RPMI7951 (cell line): ENCODE results near the gene CDC42BPG. TPM values are rescaled to one million over a fixed set of nuclear protein-coding genes. Genes with fewer than 3 reads are reported as not detected.

Experiments
- DNase-seq: peaks from one replicate; pipeline ENCODE4 v3.0.0-alpha.2; 2012; ENCODE audit warnings: low read depth
- total RNA-seq: library from RNA; depleted of rRNA; stranded (reverse); fragments of >200 nt; shearing (Covaris generic); gene quantifications from 2 replicates; pipeline ENCODE4 v1.2.3, GENCODE V29; 2014

CDC42BPG gene
- total RNA-seq, 1 experiment from 2014 or later = not detected

DNA sequence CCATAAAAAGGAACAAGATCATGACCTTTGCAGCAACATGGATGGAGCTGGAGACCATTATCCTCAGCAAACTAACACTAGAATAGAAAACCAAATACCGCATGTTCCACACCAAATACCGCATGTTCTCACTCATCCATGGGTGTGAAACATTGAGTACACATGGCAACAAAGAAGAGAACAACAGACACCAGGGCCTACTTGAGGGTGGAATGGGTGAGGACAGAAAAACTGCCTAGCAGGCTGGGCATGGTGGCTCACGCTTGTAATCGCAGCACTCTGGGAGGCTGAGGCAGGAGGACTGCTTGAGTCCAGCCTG is 21.7 kb upstream of the CDC42BPG start:
- DNase-seq = no peak

DNA sequence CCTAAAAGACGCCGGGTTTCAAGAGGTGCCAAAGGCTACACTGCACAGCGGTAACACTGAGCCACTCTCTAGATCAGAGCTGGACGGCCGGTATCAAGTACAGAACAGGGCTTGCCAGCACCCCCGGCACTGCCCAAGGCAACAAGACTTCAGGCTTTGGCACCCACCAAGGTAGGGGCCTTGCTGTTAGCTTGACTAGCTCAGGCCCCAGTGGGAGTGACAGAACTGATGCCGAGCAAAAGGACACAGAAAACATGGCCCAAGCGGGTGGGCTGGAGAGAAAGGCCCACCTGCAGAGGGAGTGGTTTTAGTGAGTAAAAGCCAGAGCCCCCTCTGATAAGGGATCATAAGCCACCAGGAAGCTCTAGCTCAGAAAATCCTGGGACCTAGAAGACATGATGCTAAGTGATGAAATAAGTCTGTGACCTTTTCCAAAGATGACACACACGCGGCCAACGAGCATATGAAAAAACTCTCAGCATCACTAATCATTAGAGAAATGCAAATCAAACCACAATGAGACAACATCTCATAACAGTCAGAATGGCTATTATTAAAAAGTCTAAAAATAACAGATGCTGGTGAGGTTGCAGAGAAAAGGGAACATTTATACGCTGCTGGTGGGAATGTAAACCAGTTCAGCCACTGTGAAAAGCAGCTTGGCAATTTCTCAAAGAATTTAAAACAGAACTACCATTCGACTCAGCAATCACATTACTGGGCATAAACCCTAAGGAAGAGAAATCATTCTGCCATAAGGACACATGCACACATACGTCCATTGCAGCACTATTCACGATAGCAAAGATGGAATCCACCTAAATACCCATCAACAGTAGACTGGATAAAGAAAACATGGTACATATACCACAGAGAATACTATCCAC is 21.1 kb upstream of the CDC42BPG start:
- DNase-seq = peak; percentile 56

DNA sequence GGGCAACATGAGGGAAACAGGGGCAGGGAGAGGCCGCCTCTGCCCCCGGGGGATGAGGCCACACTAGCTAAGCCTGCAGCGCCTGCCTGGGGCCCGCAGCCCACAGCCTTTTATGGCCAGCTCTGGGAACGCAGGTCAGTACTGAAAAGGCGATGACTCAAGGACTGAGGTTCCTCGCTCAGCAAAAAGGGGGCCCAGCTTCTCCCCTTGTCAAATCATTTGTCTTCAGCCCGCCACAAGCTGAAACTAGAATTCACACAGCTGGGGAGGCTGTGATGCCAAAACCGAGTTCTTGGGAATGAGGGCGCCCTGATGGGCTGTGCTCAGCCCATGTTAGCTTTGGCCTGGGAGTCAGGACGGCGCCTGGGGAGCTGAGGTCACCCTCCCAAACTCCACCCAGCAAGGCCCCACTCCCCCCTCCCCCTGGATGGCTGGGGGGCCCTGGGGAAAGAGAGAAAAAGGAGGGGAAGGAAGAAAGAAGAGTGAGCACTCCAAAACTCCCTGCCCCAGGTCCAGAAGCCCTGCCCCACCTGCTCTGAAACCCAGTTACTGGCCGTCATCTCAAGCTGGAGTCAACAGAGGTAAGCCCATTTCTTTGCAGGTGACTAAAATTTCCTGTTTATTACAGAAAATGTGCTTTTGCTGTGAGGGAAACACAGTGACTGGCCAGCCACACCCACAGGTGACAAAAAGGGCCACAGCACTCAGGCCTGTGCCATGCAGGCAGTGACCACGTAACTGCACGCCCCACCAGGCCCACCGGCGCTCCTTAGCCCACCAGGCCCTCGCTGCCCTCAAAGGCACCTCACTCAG is 20.2 kb upstream of the CDC42BPG start:
- DNase-seq = peak; percentile 96

DNA sequence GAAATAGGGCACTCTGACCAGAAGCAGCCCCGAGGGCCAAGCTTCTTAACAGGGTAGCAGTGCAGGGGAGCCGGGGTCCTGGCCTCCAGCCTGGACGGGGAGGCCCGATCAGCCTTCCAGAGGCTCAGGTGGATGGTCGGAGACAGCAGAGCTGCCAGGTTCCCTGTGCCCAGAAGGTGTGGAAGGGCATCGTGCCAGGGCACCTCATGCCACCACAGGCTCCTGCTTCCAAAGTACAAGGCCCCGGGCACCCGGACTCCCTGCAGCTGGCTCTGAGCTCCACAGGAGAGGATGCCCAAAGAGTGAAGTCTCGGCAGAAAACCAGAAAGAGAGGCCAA is 19.7 kb upstream of the CDC42BPG start:
- no peak for DNase-seq

DNA sequence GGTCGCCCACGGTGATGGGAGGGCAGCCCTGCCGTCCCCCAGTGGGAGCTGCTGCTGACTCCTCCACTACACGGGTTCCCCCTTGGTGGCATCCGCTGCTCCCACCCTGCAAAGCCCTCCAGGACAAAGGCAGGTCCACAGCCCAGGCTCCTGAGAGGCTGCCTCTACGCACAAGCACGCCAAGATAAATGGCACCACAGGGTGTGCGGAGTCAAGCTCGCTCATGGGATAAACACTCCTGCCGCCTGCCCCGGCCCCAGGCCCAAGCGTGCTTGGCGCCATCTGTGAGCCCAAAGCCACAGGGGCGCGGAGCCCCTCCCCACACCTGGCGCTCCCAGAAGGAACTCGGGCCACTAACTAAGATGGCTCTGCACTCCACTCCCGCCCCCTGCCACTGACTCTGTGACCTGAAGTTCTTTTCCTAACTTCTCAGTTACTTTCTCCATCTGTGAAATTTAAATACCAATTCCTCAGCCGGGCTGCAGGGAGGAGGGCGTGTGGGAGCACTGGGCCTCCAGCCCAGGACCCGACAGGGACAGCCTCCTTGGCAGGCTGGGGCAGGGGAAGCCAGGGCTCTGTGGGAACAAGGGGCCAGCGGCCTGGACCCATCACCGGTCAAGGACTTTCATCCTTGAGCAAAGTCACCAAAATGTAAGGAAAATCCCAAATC is 19.1 kb upstream of the CDC42BPG start:
- no peak for DNase-seq

DNA sequence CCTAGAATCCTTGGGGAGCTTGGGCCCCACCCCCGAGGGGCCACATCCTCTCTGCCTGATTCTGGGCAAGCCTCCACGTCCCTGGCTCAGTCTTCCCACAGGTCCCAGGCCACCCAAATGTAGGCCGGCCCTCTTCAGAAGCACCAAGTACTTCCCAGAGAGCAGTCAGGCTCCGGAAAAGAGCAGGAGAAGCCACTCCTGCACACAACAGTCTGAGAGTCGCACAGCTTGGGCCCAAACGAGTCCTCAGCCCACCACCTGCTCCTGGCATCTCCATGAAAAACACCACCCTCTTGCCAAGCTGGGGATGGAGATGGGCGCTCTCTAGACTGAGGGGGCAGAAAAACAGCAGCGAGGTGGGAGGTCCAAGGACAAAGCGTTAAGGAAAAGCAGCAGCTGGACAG is 18.5 kb upstream of the CDC42BPG start:
- DNase-seq = no peak

DNA sequence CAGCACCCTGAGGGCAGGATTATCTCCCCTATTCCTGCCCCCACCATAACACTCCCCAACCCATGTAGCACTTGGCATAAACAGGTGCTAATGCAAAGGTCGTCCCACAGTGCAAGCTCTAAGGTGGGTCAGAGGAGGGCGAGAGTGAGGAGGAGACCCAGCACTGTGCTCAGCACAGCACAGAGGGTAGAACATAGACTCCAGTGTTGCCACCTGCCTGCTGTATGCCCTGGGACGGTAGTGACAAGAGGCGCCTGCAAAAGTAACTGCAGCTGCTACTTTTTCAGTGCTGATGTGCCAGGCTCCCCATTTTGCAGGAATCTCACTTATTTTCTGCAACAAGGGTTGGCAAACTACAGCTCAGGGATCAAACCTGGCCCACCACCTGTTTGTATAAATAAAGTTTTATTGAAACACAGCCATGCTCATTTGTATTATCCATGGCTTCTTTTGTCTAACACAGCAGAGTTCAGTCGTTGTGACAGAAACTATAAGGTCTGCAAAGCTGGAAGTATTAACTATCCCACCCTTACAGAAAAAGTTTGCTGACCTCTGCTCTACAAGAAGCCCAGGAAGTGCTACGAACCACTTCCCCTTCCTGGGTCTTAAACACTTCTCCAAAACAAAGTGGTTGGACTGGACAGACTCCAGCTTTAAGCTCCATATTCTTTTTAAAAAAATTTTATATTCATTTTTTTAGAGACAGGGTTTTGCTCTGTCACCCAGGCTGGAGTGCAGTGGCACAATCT is 16.9 kb upstream of the CDC42BPG start:
- DNase-seq = no peak

DNA sequence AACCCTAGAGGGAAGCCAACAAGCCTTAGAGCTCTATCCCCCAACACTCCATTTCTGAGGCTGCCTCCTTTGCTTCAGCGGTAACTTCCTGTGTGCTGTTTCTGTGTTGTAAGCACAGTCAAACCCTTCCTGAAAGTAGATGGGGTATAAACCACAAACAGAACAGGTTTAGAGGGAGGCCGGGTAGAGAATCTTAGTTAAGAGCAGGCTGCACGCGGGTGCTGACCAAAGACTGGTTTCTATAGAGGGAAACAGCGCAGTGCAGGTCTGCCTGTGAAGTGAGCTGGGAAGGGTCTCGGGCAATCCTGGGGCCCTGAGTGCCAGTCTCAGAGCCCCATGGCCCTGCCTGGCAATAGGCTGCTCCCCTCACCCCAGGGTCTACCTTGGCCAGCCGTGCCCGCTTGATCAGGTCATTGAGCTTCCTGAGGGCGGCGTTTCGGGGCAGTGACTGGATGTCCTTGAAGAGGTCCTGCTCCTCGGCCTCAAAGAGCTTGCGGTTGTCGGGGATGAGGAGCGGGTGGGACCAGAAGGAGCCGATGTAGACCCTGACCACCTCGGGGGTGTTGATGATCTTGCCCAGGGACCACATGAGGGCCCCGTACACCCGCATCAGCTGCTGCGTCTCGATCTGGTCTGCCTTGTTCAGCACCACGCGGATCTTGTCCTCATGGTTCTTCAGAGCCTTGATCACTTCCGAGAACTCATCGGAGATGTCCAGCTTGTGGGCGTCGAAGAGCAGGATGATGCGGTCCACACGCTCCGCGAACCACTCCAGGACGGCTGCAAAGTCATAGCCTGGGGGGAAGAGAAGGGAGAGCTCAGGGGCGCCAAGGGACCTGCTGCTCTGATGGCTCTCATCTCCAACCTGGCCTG is 15.3 kb upstream of the CDC42BPG start:
- no peak for DNase-seq

DNA sequence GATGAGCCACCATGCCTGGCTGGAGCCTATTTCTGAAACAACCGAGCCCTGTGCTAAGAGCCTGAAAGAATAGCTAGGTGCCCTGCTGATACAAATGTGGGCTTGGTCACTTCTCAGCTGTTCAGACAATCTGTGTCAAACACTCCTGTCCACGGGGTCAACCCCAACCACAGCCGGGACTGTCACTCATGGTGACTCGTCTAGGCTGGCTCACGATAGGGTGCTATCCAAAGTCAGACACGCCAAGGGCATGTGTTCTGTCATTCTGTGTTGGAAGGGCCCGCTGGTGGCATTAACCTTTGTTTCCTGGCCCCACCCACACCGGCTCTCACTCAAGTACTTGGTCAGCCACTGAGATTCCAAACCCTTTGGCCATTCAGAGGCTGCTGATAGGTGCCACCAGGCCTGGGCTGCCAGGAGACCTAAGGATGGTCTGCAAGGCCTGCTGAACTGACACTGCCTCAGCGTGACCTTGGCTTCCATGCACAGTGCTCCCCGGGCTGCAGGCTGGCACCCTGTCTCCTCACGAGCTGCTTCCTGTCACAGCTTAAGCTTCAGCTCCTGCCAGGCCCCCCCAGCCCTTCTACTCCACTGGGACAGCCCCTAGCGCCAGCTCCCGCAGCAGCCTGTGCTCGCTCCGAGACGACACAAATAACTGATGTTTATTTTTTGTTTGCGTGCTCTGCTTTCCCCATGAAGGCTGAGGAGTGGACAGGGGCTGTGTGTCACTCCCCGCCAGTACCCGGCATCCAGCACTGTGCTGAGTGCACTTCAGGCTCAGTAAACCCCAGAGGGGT is 14.2 kb upstream of the CDC42BPG start:
- no peak for DNase-seq

DNA sequence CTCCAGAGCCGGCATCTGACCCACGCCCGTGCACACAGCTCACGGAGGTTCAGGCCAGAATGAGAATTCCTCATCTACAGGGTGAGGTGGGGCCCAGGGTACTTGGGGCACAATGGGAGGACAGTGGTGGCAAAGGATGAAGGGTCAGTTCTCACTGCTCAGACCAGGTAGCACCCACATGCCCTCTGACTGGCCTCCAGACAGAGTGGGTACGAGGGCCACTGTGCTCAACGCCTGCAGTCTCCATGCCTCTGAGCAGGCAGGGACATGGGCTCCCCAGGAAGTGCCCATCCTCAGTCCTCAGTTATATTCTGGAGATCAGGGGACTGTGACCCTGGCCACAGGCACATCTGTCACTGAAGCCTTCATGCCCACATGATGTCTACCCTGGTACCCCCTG is 13.0 kb upstream of the CDC42BPG start:
- DNase-seq = no peak

DNA sequence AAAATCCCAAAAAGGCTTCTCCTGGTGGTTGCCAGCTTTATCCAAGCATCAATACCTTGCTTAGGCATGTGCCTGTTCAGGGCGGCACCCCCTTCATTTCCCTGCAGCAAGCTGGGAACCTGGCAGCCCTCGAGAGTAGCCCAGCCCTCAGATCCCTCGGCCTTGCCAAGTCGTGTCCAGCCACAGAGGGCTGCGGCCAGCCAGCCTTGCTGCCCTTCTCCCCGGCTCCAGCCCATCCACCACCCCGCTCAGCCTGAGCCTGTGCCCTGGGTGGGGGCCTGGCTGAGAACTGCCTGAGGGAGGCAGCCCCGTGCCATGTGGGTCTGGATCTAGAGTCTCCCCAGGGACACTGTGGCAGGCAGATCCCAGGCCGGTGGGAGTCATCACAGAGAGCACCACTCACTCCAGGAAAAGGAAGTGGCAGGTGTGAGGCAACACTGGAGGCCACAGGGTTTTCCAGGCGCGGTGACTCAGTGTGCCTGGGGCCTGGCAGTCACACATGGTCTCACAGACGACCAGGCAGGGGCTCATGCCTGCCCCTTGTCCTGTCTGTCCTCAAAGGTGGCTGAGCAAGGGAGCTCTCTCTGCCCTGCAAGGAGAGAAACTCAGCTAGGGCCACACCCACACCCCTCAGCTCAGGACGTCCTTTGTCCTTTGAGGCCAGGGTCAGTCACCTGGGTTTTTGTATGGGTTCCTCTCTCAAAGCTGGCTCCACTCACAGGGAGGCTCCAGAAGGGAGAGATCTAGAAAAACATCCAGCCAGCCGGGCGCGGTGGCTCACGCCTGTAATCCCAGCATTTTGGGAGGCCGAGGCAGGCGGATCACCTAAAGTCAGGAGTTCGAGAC is 12.2 kb upstream of the CDC42BPG start:
- peak; percentile 98 for DNase-seq

DNA sequence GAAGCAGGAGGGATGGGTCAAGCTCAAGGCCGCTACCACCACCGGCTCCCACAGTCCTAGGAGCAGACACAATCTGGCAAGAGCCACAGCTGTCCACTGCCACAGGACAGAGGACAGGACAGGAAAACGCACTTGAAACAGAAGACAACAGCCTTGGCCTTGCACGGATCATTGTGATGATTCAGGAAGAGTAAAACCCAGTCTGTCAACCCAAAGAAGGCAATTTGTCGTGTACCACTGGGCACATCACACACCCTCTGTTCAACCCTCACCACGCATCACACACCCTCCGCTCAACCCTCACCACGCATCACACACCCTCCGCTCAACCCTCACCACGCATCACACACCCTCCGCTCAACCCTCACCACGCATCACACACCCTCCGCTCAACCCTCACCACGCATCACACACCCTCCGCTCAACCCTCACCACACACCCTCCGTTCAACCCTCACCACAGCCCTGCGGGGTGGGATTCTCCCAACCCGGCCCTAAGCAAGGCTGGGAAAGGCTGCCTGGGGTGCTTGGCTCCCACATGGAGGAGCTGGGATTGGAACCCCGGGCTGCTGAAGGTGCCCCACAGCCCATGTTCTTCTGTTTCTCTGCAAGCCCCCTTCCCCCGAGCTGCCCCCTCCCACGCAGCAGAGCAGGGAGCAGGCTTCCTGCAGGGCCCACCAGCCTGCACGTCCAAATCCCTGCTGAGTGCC is 11.3 kb upstream of the CDC42BPG start:
- no peak for DNase-seq

DNA sequence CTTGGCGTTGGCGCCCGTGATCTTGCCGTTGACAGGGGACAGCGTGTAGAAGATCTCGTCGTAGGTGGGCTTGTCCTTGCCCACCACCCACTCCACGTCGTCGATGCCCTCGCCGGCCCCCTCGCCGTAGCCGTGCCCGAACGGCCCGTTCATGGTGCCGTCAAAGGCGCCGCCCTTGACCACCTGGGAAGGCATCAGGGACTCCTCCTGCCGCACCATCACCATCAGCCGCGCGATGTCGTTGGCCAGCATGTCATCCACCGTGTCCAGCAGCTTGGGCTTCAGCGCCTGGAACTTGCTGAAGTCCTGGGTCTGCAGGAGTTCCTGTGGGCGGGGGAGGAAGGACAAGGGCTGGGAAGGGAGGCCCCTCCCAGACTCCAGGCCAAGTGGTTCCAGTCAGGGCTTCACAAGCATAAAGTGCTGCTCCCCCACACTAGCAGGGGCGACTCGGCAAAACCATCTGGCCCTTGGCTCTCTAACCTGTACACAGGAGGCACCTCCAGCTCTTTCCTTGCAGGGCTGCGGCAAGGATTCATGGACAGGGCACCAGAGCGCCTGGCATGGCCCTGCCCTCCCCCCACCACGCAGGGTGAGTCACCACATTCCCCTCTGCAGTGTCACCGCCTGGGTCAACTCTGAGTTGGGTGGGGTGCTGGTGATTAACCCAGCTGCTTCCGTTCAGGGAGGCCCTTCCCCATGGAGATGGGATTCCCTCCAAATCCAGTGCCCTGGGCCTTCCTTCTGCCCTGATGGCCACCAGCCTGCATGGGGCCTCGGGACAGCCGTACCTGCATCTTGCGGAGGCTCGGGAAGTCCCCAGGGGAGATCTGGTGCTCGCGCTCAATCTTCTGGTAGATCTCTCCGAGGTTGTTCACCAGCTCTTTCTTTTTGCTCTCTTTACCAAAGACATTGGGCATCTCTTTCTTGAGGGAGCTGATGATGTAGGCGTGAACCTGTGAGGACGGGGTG is 10.4 kb upstream of the CDC42BPG start:
- DNase-seq = peak; percentile 98

DNA sequence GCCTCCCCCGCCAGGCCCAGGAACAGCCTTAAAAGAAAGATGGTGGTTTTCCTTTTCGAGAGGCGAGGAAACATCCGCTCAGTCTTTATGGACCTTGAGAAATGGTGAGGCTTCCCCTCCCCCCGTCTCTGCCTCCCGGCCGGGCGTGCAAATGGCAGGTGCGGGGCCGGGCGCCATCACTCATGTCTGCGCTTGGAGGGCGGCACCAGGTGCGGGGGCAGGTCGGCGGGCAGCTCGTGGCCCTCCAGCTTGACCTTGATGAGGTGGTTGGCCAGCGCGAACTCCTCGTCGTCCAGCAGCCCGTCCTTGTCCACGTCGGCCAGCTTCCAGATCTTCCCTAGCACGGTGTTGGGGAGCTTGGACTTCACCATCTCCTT is 9.7 kb upstream of the CDC42BPG start:
- no peak for DNase-seq

DNA sequence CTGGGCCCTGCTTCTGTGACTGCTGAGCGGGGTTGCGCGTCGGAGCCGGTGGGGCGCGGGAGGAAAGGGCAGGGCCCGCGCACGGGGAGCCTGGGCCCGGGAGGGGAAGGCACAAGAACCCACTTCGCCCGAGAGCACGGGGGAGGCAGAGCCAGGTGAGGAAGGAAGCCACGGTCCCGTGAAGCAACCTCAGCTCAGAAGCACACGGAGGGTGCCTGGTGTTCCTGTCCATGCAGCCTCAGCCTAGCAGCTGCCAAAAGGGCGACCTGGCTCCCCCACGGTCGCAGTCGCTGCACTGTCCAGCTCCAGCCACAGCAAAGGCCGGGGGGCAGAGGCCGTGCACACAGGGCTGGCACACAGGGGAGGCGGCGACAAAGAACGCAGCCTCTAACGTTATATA is 9.3 kb upstream of the CDC42BPG start:
- no peak for DNase-seq

DNA sequence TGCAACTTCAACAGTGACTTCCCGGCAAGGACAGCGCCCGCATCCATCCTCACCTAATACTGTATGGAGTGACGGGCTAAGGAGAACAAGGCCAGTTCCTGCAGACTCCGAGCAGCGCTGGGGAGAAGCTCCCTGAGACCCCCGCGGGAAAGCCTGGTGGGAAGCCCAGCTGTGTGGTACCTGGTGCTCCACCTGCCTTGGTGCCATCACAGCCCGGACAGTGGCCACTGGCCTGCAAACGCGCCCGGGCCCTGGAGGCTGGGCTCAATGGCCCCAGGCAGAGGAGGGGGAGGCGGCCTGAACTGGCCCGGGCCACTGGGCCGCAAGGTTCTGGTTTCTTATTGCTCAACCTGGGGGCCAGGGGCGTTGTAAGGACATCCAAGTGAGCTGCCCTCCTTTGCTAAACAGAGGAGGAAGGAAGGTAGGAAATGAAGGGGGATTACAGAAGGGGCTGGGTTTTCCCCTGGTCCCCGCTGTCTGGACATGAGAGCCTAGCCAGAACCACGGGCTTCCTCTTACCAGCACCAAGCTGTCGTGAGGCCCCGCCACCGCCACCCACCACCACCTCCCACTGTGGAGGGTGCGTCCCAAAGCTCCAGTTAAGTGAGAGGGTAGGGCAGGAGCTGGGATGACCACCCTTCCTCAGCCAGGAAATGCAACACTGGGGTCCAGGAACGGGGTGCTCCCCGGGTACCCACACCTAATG is 8.5 kb upstream of the CDC42BPG start:
- no peak for DNase-seq

DNA sequence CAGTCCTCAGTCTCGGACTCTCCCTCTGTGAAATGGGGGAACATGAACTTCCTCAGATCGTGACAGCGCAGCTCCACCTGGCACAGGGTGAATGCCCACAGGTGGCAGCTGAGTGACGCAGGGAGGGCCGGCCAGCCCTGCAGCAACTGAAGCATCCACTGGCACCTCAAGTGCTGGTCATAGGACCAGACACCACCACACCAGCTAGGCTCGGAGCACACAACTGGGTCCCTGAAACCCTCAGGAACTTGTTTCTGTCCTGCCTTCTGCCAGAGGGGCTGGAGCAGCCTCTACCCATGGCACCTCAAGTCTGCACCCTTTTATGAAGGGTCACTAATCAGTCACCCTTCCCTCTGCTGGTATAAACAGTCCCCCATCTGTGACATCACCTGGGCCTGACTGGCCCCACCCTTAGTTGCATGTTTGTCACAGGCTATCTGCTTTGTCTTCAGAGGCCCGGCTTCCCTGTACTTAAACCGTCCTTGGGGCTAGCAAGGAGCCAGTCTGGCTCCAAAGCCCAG is 7.4 kb upstream of the CDC42BPG start:
- no peak for DNase-seq
